ENCODE measurements around the gene PRRT1. TPM values are rescaled to one million over a fixed set of nuclear protein-coding genes. Genes with fewer than 3 reads are reported as not detected.
"Not testable (repeated sequence)": the region's sequence is repeated elsewhere in the genome, so short reads cannot be mapped to it uniquely, and the experiment has no call there.

PRRT1 gene
- total and polyA plus RNA-seq, 4 donors = 0.08 to 0.24 (median 0.19) TPM; not detected in 1

GRCh38 chr6:32194388-32194787, 42.6 kb upstream of the PRRT1 start:
- Histone ChIP-seq H3K4me1 (ENCODE audit: control insufficient read depth in 4 of 4, insufficient read depth in 4 of 4, low read length in 3 of 4) (peaks cover 3 to 34% (median 17%) of the 10 kb centered on the region in 4 donors), H3K9me3 (ENCODE audit: control insufficient read depth in 4 of 4, low read length in 3 of 4) (no peaks in the 10 kb centered on the region), H3K27ac (ENCODE audit: low read depth in 1 of 2, low read length in 2 of 2) (peak overlapping the region; percentile 82 to 99), H3K27me3 (ENCODE audit: control insufficient read depth in 4 of 4, insufficient read depth in 4 of 4, low read length in 3 of 4) (no peaks in the 10 kb centered on the region), H3K4me3 (ENCODE audit: low read depth in 1 of 3, low read length in 3 of 3) (no peak overlapping the region), H3K9ac (ENCODE audit: low read depth in 1 of 2, low read length in 2 of 2) (no peak overlapping the region), H3K36me3 (ENCODE audit: control insufficient read depth in 4 of 4, insufficient read depth in 3 of 4, low read depth in 1 of 4, low read length in 3 of 4) (no peaks in the 10 kb centered on the region)
- 94% methylated on average over 4 of the region's 4 CpGs for WGBS
- TF ChIP-seq RAD21 (IDR thresholded peaks at IDR 0.05) = no peak
- no peak for TF ChIP-seq REST (IDR thresholded peaks at IDR 0.05)
- no peak for TF ChIP-seq SP1 (IDR thresholded peaks at IDR 0.05)
- TF ChIP-seq FOXA2 (IDR thresholded peaks at IDR 0.05) = no peak
- TF ChIP-seq EGR1 (IDR thresholded peaks at IDR 0.05; ENCODE audit: low read depth in 2 of 2) = no peak
- TF ChIP-seq RXRA (IDR thresholded peaks at IDR 0.05) = no peak
- no peak for TF ChIP-seq TAF1 (conservative IDR thresholded peaks at IDR 0.05)
- TF ChIP-seq HNF4G (IDR thresholded peaks at IDR 0.05) = no peak
- no peak for TF ChIP-seq GABPA (IDR thresholded peaks at IDR 0.05 in 1 of 2, conservative IDR thresholded peaks at IDR 0.05 in 1 of 2)
- TF ChIP-seq CTCF (IDR thresholded peaks at IDR 0.05; ENCODE audit: low read depth, low read length, missing input control) = no peak
- TF ChIP-seq YY1 (IDR thresholded peaks at IDR 0.05) = no peak
- TF ChIP-seq JUND (IDR thresholded peaks at IDR 0.05) = no peak
- TF ChIP-seq ATF3 (IDR thresholded peaks at IDR 0.05) = no peak
- no peak for DNase-seq (ENCODE audit: low spot score)

- H3K4me1 ChIP-seq (ENCODE audit: control insufficient read depth in 4 of 4, insufficient read depth in 4 of 4, low read length in 3 of 4) = peaks cover 8 to 42% (median 26%) of the 10 kb centered on the region in 4 donors
- H3K36me3 ChIP-seq (ENCODE audit: control insufficient read depth in 4 of 4, insufficient read depth in 3 of 4, low read depth in 1 of 4, low read length in 3 of 4); H3K9me3 ChIP-seq (ENCODE audit: control insufficient read depth in 4 of 4, low read length in 3 of 4); H3K4me3 ChIP-seq (ENCODE audit: low read depth in 1 of 3, low read length in 3 of 3); DNase-seq (ENCODE audit: low spot score); H3K27me3 ChIP-seq (ENCODE audit: control insufficient read depth in 4 of 4, insufficient read depth in 4 of 4, low read length in 3 of 4); H3K9ac ChIP-seq (ENCODE audit: low read depth in 1 of 2, low read length in 2 of 2): not testable (repeated sequence)
- 80% methylated on average over 13 of the region's 13 CpGs for WGBS
- H3K27ac ChIP-seq (ENCODE audit: low read depth in 1 of 2, low read length in 2 of 2) = peak overlapping the region; percentile 75 to 97
These were observed 41.4 kb upstream of the PRRT1 start for GRCh38 chr6:32193096-32193495.

GRCh38 chr6:32192608-32193039, 40.9 kb upstream of the PRRT1 start, which contains the start of gene GPSM3:
GPSM3 (minus strand) TSS chr6:32192643; CDS start chr6:32192513, 130 bp downstream.
- Histone ChIP-seq H3K9ac (ENCODE audit: low read depth in 1 of 2, low read length in 2 of 2) (peak within 1 kb of the TSS; percentile 54 to 73), H3K27me3 (ENCODE audit: control insufficient read depth in 4 of 4, insufficient read depth in 4 of 4, low read length in 3 of 4) (no peaks in the 10 kb centered on the region), H3K4me3 (ENCODE audit: low read depth in 1 of 3, low read length in 3 of 3) (peak within 1 kb of the TSS in 2 of 3 donors; percentile 37 to 40), H3K4me1 (ENCODE audit: control insufficient read depth in 4 of 4, insufficient read depth in 4 of 4, low read length in 3 of 4) (peaks cover 8 to 45% (median 29%) of the 10 kb centered on the region in 4 donors), H3K9me3 (ENCODE audit: control insufficient read depth in 4 of 4, low read length in 3 of 4) (no peaks in the 10 kb centered on the region), H3K36me3 (ENCODE audit: control insufficient read depth in 4 of 4, insufficient read depth in 3 of 4, low read depth in 1 of 4, low read length in 3 of 4) (peaks cover 0 to 2% (median 1%) of the 10 kb centered on the region in 4 donors), H3K27ac (ENCODE audit: low read depth in 1 of 2, low read length in 2 of 2) (peak within 1 kb of the TSS; percentile 75 to 97)
- 48% methylated on average over 5 of the region's 5 CpGs for WGBS
- no peak for DNase-seq (ENCODE audit: low spot score)
- TF ChIP-seq MAX (IDR thresholded peaks at IDR 0.05) (no peak), SP1 (IDR thresholded peaks at IDR 0.05) (no peak), HNF4A (conservative IDR thresholded peaks at IDR 0.05) (no peak), GABPA (IDR thresholded peaks at IDR 0.05 in 1 of 2, conservative IDR thresholded peaks at IDR 0.05 in 1 of 2) (peak; percentile 33 to 36)

Measured in liver (tissue), 9 donors.